Endometrial microvascular endothelial cells (primary cell): Measurements from ENCODE around the gene THBS3. TPM values are rescaled to one million over a fixed set of nuclear protein-coding genes. Genes with fewer than 3 reads are reported as not detected.
"Not testable (repeated sequence)": the region's sequence is repeated elsewhere in the genome, so short reads cannot be mapped to it uniquely, and the experiment has no call there.

Experiments used
- in situ Hi-C: cut with HindIII; loops from 2 replicates; pipeline ENCODE4 v1.10.0; 2017; ENCODE audit warnings: low sequenced_read_pairs, low pct_unique_long_range_greater_than_20kb; ENCODE audit errors: inconsistent ontology term
- total RNA-seq: library from RNA; depleted of rRNA; stranded (reverse); fragments of >200 nt; gene quantifications from one replicate; pipeline ENCODE4 v1.2.3, GENCODE V29; 2015; ENCODE audit errors: inconsistent ontology term

THBS3 gene
- total RNA-seq, result 3.1 TPM

GRCh38 chr1:155207806-155208540, at the start of gene THBS3:
Gene THBS3 (minus strand): TSS chr1:155207897. CDS start chr1:155207876, 21 bp downstream.
- in situ Hi-C loops, result no loop called here

- in situ Hi-C loops, result no loop called here
Measured at GRCh38 chr1:155256058-155256852, 48.6 kb upstream of the THBS3 start.

DNA sequence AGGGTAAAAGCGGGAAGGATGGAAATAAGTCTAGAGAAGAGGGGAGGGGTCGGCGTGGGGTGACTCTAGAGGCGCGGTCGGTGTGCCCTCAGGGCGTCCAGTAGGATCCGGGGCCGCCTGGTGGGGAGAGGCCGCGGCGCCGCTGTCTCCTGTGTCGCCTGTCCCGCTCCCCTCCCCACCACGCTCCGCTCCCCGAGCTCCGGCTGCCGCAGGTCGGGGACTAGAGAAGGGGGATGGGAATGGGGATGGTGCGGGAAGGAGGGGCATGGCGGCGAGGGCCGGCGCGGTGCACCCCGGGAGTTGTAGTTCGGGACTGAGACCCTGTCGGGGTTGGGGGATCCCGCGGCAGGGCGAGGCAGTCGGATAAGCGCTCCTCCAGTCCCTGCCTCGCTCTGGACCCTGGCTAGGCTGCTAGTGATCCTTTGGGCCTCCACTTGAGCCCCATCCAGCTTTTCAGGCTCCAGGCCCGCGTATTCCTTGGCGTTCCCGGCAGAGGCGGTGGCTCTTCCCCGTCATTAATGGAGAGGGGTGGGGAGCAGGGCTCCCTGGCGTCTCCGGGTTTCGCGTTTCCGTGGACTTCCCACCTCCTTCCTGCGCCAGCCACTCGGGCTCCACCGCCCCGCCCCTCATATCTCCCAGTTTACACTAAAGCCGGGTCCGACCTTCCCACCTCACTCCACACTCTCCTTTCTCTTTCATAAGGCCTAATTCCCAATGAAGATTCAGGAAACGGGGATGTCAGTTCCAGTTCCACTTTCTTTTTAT, 47.7 kb upstream of the THBS3 start, which contains the start of gene ENTREP3:
TSS of gene ENTREP3 (minus strand) at position 241 of the 765 bp plus-strand sequence. CDS start 606 bp downstream, outside the sequence.
- in situ Hi-C loops, result no loop called here

DNA sequence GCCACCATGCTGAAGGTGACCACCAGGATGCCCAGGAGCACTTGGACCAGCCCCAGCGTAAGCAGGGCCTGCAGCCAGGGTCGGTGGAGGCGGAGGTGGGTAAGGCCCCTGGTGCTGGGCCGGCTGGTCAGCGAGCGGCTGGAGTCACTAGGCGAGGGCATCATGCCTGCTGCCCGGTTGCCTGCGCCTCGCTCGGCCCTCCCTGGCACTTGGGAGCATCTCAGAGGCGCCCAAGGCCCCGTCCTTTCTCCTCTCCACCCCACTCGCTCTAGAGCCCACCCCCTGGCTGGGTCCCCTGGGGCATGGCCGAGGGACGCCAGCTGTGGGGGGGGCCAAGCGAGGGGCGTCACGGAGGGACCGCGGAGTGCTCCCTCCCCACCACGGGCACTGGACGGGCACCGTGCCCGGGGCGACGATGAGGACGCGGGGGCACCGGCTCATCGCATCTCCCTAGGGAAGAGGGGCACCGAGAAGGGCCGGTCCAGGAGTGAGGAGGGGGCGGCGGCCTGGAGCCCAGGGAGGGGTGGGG, 47.1 kb upstream of the THBS3 start:
- in situ Hi-C loops, result no loop called here

- in situ Hi-C loops, result no loop called here
Measured at GRCh38 chr1:155254228-155254713, 46.6 kb upstream of the THBS3 start.

DNA sequence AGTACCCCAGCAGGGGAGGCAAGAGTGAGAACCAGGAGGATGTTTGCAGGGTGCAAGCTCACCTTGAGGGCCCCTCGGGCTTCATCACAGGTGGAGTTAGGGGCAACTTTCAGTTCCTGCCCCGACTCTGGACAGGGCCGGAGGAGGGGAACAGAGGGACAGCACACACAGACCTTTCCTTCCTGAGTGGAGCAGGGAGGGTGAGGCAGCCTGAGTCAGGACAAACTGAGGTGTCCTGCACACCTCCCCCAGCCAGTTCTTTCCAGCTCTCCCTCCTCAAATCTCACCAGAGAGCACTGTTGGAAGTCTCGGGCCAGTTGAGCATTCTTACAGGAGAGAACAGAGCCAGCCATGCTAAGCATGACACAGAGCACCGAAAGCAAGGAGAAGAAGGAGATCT, 46.1 kb upstream of the THBS3 start:
- in situ Hi-C loops, result no loop called here

DNA sequence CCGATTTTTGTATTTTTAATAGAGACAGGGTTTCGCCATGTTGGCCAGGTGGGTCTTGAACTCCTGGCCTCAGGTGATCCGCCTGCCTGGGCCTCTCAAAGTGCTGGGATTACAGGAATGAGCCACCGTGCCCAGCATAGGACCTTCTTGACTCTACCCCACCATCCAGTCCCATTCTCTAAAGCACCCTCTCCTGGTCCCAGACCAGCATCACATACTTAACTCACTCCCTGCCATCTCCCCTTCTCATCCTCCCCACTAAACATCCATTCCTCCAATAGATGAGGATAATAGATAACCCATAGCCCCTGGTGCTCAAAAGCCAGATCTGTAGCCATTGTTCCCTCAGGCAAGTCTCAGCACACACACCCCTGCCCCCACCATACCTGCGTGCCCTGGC, 45.5 kb upstream of the THBS3 start:
- in situ Hi-C loops, result no loop called here

DNA sequence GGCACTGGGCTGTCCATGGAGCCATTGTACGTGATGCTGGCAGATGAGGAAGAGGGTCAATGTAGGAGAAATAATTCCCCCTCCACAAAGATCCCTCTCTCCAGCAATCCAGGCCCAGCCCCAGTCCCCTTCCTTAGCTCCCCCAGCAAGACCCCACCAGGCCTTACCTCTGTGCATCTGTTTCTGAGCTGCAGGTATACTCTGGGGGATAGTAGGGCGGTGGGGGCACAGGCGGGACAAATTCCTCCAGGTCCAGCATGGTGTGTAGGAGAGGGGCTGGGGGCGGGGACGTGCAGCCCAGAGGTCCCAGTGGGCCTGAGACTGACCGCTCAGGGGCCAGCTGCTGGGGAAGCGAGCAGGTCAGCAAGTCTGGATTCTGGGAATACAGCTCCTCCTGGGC, 43.9 kb upstream of the THBS3 start:
- in situ Hi-C loops, result no loop called here

GRCh38 chr1:155250633-155251449, 43.1 kb upstream of the THBS3 start:
- in situ Hi-C loops, result no loop called here

DNA sequence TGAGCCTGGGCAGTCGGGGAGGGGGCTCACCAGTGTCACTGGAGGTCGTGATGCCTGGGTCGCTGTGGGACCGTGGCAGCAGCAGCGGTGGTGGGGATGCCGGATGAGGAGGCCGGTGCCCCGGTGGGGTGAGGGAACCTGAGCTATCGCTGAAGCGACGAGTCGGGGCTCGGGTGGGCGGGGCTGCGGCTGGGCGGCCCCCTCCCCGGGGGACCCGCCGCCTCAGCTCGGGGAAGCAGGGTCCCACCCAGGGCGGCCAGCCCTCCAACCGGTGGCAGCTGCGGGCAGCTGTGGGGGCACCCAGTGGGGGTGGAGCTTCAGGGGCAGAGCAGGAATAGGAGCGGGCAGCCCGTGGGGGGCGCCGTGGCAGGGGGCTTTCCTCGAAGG, 42.5 kb upstream of the THBS3 start:
- in situ Hi-C loops, result no loop called here

- in situ Hi-C loops, result no loop called here
Measured at GRCh38 chr1:155247667-155248553, 40.2 kb upstream of the THBS3 start.

DNA sequence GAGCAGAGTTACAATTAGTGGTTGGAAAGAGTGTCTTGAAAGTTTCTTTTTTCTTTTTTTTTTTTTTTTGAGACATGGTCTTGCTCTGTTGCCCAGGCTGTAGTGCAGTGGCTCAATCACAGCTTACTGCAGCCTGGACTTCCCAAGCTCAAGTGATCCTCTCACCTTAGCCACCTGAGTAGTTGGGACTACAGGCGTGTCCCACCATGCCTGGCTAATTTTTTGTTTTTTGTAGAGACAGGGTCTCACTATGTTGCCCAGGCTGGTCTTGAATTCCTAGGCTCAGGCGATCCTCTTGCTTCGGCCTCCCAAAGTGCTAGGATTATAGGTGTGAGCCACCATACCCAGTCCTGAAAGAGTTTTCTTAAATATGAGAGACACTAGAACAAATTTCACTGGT, 39.1 kb upstream of the THBS3 start:
- in situ Hi-C loops, result not testable (repeated sequence)

GRCh38 chr1:155245163-155245524, 37.4 kb upstream of the THBS3 start:
- in situ Hi-C loops, result no loop called here

GRCh38 chr1:155244368-155245162, 36.9 kb upstream of the THBS3 start:
- in situ Hi-C loops, result no loop called here

DNA sequence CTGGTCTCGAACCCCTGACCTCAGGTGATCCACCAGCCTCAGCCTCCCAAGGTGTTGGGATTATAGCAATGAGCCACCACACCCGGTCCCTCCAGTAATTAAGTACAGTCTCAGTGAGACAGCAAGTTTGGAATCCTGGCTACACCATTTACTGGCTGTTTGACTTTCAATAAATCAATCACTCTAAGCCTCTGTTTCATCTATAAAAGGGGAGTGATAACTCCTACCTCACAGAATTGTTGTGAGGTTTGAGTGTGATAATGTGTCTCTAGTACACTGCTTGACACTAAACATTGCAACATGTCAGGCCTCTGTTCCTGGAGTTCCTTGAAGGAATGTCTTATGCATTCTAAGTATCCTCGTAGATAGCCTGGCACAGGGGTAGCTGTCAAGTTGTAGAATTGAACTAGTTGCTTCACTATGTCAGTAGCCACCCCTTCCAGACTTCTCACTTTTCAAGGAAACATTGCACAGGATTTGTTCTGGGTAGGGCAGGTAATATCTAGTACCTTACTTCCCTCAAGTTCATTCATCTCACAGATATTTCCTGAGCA, 35.2 kb upstream of the THBS3 start:
- in situ Hi-C loops, result no loop called here

- in situ Hi-C loops, result no loop called here
Measured at GRCh38 chr1:155241841-155242264, 34.2 kb upstream of the THBS3 start.
